Activated CD8-positive, alpha-beta T cell treated with anti-CD3 and anti-CD28 coated beads for 36 hours (primary cell): ENCODE results near the gene MAN2A1. TPM values are rescaled to one million over a fixed set of nuclear protein-coding genes. Genes with fewer than 3 reads are reported as not detected.

Source experiments
- ATAC-seq: fragments of 200-7000 bp; cut with Tn5 transposase; one replicate; pipeline ENCODE4 v1.10.0; 2021; ENCODE audit warnings: mild to moderate bottlenecking, moderate library complexity
- CTCF ChIA-PET: fragments of 350-600 bp; sonication (Branson Sonifier 250); formaldehyde crosslinking; loops from one replicate; lab custom pipeline; 2021; ENCODE audit warnings: antibody characterized with exemption; lab: Charles Lee
- POLR2A ChIA-PET: fragments of 350-600 bp; sonication (Branson Sonifier 250); formaldehyde crosslinking; loops from one replicate; lab custom pipeline; 2021; ENCODE audit warnings: antibody characterized with exemption; lab: Charles Lee
- DNase-seq: peaks from one replicate; pipeline ENCODE4 v3.0.0-alpha.2; 2020
- H3K27ac Mint-ChIP-seq: one replicate; pipeline ENCODE4 v1.8.0; 2021; ENCODE audit warnings: mild to moderate bottlenecking, mixed read lengths
- H3K27me3 Mint-ChIP-seq: one replicate; pipeline ENCODE4 v1.8.0; 2021; ENCODE audit warnings: mixed read lengths
- H3K36me3 Mint-ChIP-seq: one replicate; pipeline ENCODE4 v1.8.0; 2021; ENCODE audit warnings: low read depth, mixed read lengths
- H3K4me1 Mint-ChIP-seq: one replicate; pipeline ENCODE4 v1.8.0; 2021; ENCODE audit warnings: low read depth, mixed read lengths
- H3K4me3 Mint-ChIP-seq: one replicate; pipeline ENCODE4 v1.8.0; 2021; ENCODE audit warnings: mild to moderate bottlenecking, moderate library complexity, mixed read lengths
- H3K9me3 Mint-ChIP-seq: one replicate; pipeline ENCODE4 v1.8.0; 2021; ENCODE audit warnings: mixed read lengths
- intact Hi-C: fragments of 100-400 bp; cut with micrococcal nuclease; formaldehyde crosslinking; loops from one replicate; pipeline ENCODE4 v1.10.0; 2022
- total RNA-seq, 2 experiments: library from RNA; stranded (reverse); gene quantifications; one replicate each; pipeline ENCODE4 v1.2.3, GENCODE V29; 2021
- TF ChIP-seq, protein P1 (sequence below): fragments of 200-600 bp; IDR thresholded peaks from one replicate; pipeline ENCODE4 v1.8.0; 2022; ENCODE audit warnings: antibody characterized with exemption, mild to moderate bottlenecking

MAN2A1 gene
- total RNA-seq, 2 experiments from 2014 or later, result 29.9 to 30.6 TPM

DNA sequence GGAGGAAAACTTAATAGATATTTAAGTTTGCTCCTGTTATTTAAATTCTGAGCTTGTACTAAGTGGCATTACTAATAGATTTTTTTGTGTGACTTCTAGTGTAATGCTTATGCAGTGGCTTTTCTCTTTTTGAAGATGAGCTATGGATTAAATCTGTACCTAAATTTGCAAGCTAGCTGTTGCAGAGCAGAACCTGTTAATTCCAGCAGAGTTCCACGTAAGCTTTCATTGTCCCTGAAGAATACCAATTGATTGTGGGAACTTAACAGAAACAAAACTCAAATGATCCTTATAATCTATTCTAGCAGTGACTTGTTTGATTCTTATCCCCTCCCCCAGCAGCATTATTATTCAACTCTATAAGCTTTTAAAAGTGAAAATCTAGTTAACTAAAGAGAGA is 51.7 kb downstream of the MAN2A1 start:
- intact Hi-C loops, result no loop called here
- Mint-ChIP-seq H3K4me1 (peaks cover 53% of the 10 kb centered on the region), H3K36me3 (peaks cover 48% of the 10 kb centered on the region), H3K27me3 (no peaks in the 10 kb centered on the region), H3K27ac (peak overlapping the region; percentile 34), H3K9me3 (no peaks in the 10 kb centered on the region), H3K4me3 (no peak overlapping the region)
- no peak for ATAC-seq
- CTCF ChIA-PET, result interaction anchor here (1.2 kb wide), 1 partner anchor 17 kb away, joined by 3 read pairs; no protein-coding TSS in a partner anchor
- TF ChIP-seq, protein P1, sequence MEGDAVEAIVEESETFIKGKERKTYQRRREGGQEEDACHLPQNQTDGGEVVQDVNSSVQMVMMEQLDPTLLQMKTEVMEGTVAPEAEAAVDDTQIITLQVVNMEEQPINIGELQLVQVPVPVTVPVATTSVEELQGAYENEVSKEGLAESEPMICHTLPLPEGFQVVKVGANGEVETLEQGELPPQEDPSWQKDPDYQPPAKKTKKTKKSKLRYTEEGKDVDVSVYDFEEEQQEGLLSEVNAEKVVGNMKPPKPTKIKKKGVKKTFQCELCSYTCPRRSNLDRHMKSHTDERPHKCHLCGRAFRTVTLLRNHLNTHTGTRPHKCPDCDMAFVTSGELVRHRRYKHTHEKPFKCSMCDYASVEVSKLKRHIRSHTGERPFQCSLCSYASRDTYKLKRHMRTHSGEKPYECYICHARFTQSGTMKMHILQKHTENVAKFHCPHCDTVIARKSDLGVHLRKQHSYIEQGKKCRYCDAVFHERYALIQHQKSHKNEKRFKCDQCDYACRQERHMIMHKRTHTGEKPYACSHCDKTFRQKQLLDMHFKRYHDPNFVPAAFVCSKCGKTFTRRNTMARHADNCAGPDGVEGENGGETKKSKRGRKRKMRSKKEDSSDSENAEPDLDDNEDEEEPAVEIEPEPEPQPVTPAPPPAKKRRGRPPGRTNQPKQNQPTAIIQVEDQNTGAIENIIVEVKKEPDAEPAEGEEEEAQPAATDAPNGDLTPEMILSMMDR, result no peak
- DNase-seq, result no peak
- POLR2A ChIA-PET, result no interaction called here

DNA sequence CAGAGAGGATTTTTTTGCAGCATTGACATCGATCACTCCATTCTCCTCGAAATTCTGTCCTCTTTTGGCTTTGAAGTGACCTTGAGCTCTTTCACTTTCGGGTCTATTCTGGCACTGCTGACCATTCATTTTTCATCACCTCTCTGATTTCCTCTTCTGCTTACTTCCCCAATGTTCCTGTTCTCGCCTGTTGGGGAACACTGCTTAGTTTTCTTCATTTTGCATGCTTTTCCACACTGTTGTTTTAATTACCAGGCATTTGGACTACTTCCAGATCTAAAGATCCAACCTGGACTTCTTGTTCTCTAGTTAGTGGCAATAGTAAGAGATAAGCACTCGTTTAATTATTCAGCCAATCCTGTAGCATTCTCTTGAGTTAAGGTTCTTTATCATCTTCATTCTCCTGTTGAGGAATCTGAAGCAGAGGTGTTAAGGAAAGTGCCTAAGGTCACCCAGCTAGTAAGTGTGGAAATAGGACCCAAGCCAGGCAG is 53.4 kb downstream of the MAN2A1 start:
- CTCF ChIA-PET, result interaction anchor here (1.4 kb wide), 1 partner anchor 55 kb away, joined by 3 read pairs; no protein-coding TSS in a partner anchor
- H3K27me3 Mint-ChIP-seq, result no peaks in the 10 kb centered on the region
- H3K4me1 Mint-ChIP-seq, result peaks cover 53% of the 10 kb centered on the region

DNA sequence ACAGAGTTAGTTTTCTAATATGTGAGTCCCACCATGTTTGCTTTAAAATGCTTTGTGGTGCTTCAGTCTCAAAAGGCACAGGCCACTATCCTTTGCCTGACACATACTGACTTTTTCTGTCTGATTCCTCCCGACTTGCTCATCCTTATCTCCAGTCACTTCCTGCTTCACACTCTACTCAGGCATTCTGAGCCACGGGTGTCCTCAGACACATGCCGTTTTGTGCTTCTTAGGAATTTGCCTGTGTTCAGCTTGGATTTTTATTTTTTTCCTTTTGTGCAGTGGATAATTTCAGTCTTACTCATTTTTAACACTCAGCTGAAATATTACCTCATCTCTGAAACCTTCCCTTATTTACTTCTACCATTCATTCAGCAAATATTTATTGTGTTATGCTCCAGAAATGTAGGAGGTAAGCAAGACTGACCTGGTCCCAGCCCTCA is 54.1 kb downstream of the MAN2A1 start:
- Mint-ChIP-seq H3K36me3 (peaks cover 37% of the 10 kb centered on the region), H3K9me3 (no peaks in the 10 kb centered on the region), H3K4me3 (no peak overlapping the region), H3K27me3 (no peaks in the 10 kb centered on the region), H3K27ac (no peak overlapping the region), H3K4me1 (peaks cover 58% of the 10 kb centered on the region)
- ChIA-PET POLR2A (no interaction called here), CTCF (interaction anchor here (1.4 kb wide), 1 partner anchor 55 kb away, joined by 3 read pairs; no protein-coding TSS in a partner anchor)
- intact Hi-C loops, result no loop called here
- ATAC-seq (no peak), DNase-seq (no peak)
- TF ChIP-seq, protein P1, result no peak

More for the DNA sequence above, 53.4 kb downstream of the MAN2A1 start:
- peaks cover 39% of the 10 kb centered on the region for H3K36me3 Mint-ChIP-seq
- TF ChIP-seq, protein P1, result no peak
- H3K9me3 Mint-ChIP-seq, result no peaks in the 10 kb centered on the region
- no peak overlapping the region for H3K4me3 Mint-ChIP-seq
- intact Hi-C loops, result no loop called here
- POLR2A ChIA-PET, result no interaction called here
- ATAC-seq (no peak), DNase-seq (no peak)
- no peak overlapping the region for H3K27ac Mint-ChIP-seq

DNA sequence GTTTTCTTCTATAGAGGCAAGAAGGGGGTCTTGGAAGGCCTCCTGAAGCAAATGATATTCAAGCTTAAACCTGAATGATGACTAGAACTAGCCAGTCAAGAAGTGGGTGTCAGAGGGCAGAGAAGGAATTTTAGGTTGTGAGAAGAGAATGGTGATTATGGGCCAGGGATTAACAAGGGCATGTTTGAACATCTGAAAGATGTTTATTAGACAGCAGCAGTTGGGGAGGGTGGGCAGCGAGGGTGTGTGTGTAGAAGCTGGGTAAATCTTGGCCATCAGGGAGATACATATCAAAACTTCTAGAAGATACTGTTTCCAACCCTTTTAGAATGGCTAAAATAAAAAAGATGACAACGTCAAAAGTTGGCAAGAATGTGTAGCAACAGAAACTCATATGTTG is 54.5 kb downstream of the MAN2A1 start:
- Mint-ChIP-seq H3K27ac (no peak overlapping the region), H3K9me3 (no peaks in the 10 kb centered on the region), H3K4me3 (no peak overlapping the region), H3K36me3 (peaks cover 36% of the 10 kb centered on the region), H3K27me3 (no peaks in the 10 kb centered on the region), H3K4me1 (peaks cover 60% of the 10 kb centered on the region)
- CTCF ChIA-PET, result interaction anchor here (1.4 kb wide), 1 partner anchor 56 kb away, joined by 3 read pairs; no protein-coding TSS in a partner anchor
- ATAC-seq (no peak), DNase-seq (no peak)
- TF ChIP-seq, protein P1, result no peak
- intact Hi-C loops, result no loop called here
- POLR2A ChIA-PET, result no interaction called here

DNA sequence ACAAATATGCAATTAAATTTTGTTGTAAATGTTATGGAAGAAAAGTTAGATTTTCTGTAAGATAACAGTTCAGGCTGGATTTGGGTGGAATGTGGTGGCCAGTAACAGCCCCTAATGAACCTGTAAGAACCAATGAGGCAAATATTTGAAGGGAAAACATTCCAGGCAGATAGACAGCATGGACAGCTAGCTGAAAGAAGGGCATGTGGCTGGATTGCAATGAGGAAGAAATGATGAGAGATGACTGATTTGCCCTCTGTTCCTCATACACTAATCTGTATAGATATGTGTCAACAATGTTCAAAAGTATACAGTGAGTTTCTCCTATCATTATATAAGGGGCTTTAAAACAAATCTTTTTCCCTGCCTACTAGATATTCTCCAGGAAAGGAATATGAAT is 58.8 kb downstream of the MAN2A1 start:
- POLR2A ChIA-PET, result no interaction called here
- no peaks in the 10 kb centered on the region for H3K27me3 Mint-ChIP-seq
- no peak overlapping the region for H3K4me3 Mint-ChIP-seq
- TF ChIP-seq, protein P1, result no peak
- ATAC-seq (no peak), DNase-seq (no peak)
- H3K27ac Mint-ChIP-seq, result no peak overlapping the region
- H3K9me3 Mint-ChIP-seq, result no peaks in the 10 kb centered on the region
- intact Hi-C loops, result no loop called here
- peaks cover 54% of the 10 kb centered on the region for H3K4me1 Mint-ChIP-seq
- CTCF ChIA-PET, result no interaction called here
- H3K36me3 Mint-ChIP-seq, result peaks cover 28% of the 10 kb centered on the region
